ENCODE measurements around the gene PRR22. TPM values are rescaled to one million over a fixed set of nuclear protein-coding genes. Genes with fewer than 3 reads are reported as not detected.
A peak's percentile ranks its signal among the peaks of the same experiment; 100 is the strongest.

PRR22 gene
- total and polyA plus RNA-seq, 9 of the 15 experiments (the other 6 are each of a cell fraction or from before 2014, with no cell fraction given): 0.03 to 12.0 (median 2.0) TPM; not detected in 1

DNA sequence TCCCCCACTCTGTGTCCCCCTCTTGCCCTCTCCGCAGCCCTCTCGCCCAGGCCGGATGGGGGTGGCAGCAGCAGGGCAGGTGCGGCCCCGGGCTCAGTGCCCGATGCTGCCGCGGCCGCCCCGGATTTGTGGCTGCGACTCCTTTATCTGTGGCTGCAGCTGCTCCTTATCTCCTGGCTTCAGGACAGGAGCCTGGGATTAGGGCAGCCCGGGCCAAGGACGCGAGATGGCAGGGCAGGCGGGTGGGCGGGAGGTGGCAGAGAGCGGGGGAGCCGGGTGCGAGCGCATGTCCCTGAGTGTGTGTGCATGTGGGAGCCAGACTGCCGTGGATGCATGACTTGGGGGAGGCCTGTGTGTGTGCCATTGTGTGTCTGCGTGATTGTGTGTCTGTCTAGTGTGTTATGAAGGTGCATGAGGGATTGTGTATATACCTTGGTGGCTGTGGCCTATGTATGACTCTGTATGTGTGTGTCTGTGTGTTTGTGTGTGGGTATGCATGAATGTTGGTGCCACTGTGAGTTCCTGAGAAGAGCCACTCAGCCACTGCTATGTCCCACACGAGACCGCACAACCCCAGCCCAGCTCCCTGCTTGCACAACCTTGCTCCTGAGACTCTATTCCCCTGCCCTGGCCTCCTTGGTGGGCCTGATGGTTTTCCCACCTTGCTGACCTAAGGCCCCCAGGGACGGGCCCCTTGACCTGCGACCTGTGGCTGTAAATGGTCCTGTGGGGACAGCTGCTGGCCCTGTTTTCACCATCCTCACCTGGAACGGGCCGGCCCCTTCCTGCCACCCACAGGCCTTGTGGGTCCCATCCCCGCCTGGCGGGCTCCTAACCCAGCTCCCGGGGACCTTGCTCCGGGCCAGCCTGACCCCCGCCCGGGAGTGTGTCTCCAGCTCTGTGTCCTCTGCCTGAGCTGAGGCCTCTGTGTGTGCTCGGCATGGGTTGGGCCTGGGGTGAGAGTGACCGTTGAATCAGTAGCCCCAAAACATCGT is 15.0 kb upstream of the PRR22 start (continued):
- TF ChIP-seq ZBTB26 (CRISPR knock-in tag; IDR thresholded peaks at IDR 0.05) (peak; percentile 9; the same call in 1 of the 2 replicates), ZNF609 (CRISPR knock-in tag; IDR thresholded peaks at IDR 0.05; ENCODE audit: borderline replicate concordance) (0 out of 2 replicates have a peak, but pooled peaks have one; percentile 56), TOE1 (IDR thresholded peaks at IDR 0.05; ENCODE audit: borderline replicate concordance) (peak; percentile 67; the same call in 1 of the 2 replicates), TOE1 (CRISPR knock-in tag; IDR thresholded peaks at IDR 0.05; ENCODE audit: borderline replicate concordance, low read depth) (no peak), ZFP1 (CRISPR knock-in tag; IDR thresholded peaks at IDR 0.05) (no peak), BRD4 (IDR thresholded peaks at IDR 0.05) (no peak), ETV5 (CRISPR knock-in tag; IDR thresholded peaks at IDR 0.05; ENCODE audit: low read depth) (peak; percentile 38; the same call in 1 of the 2 replicates), ZSCAN29 (IDR thresholded peaks at IDR 0.05) (peak; percentile 64; the same call in 1 of the 2 replicates), ZNF507 (tag; conservative IDR thresholded peaks at IDR 0.05) (no peak), ZBTB34 (CRISPR knock-in tag; IDR thresholded peaks at IDR 0.05) (no peak), HNRNPH1 (optimal IDR thresholded peaks at IDR 0.05; ENCODE audit: low read depth, low read length) (no peak), HDAC1 (IDR thresholded peaks at IDR 0.05) (peak; percentile 12 to 98; a peak in 3 of 4 replicates), BRD9 (IDR thresholded peaks at IDR 0.05; ENCODE audit: low read depth, partially characterized antibody) (no peak)
- TF ChIP-seq, protein P1, sequence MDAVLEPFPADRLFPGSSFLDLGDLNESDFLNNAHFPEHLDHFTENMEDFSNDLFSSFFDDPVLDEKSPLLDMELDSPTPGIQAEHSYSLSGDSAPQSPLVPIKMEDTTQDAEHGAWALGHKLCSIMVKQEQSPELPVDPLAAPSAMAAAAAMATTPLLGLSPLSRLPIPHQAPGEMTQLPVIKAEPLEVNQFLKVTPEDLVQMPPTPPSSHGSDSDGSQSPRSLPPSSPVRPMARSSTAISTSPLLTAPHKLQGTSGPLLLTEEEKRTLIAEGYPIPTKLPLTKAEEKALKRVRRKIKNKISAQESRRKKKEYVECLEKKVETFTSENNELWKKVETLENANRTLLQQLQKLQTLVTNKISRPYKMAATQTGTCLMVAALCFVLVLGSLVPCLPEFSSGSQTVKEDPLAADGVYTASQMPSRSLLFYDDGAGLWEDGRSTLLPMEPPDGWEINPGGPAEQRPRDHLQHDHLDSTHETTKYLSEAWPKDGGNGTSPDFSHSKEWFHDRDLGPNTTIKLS (IDR thresholded peaks at IDR 0.05; ENCODE audit: borderline replicate concordance, low read depth): no peak; the same call in 1 of the 2 replicates

Data from K562 (cell line).